H9 (cell line): ENCODE measurements around the gene UNC13D. TPM values are rescaled to one million over a fixed set of nuclear protein-coding genes. Genes with fewer than 3 reads are reported as not detected.

ENCODE experiments used
- DNase-seq: peaks from one replicate; pipeline ENCODE4 v3.0.0-alpha.2; 2017
- H2AFZ ChIP-seq: one replicate; pipeline ENCODE4 v1.6.1; 2013; ENCODE audit warnings: mild to moderate bottlenecking, low read length, control low read depth, moderate library complexity
- H2AK5ac ChIP-seq: 2 replicates; pipeline ENCODE4 v1.6.1; 2013; ENCODE audit warnings: low read length, control low read depth, mixed read lengths; ENCODE audit not compliant: insufficient read length
- H2BK120ac ChIP-seq: one replicate; pipeline ENCODE4 v1.6.1; 2013; ENCODE audit warnings: low read depth, mild to moderate bottlenecking, low read length, control low read depth, inconsistent platforms; ENCODE audit not compliant: poor library complexity, severe bottlenecking
- H2BK12ac ChIP-seq: 2 replicates; pipeline ENCODE4 v1.6.1; 2013; ENCODE audit warnings: low read length, control low read depth, mixed read lengths, low read depth; ENCODE audit not compliant: insufficient read length
- H2BK15ac ChIP-seq: 2 replicates; pipeline ENCODE4 v1.6.1; 2013; ENCODE audit warnings: low read depth, low read length, control low read depth
- H2BK20ac ChIP-seq: one replicate; pipeline ENCODE4 v1.6.1; 2013; ENCODE audit warnings: low read depth, mild to moderate bottlenecking, low read length, control low read depth, inconsistent platforms; ENCODE audit not compliant: poor library complexity, severe bottlenecking
- H2BK5ac ChIP-seq: 2 replicates; pipeline ENCODE4 v1.6.1; 2013; ENCODE audit warnings: low read length, control low read depth, mixed read lengths; ENCODE audit not compliant: insufficient read length
- H3K14ac ChIP-seq: 2 replicates; pipeline ENCODE4 v1.6.1; 2013; ENCODE audit warnings: low read length, control low read depth; ENCODE audit not compliant: insufficient read depth
- H3K18ac ChIP-seq: 2 replicates; pipeline ENCODE4 v1.6.1; 2013; ENCODE audit warnings: low read depth, mild to moderate bottlenecking, mixed read lengths, low read length, control low read depth; ENCODE audit not compliant: insufficient read length
- H3K23ac ChIP-seq: 2 replicates; pipeline ENCODE4 v1.6.1; 2013; ENCODE audit warnings: low read length, control low read depth, mixed read lengths, low read depth; ENCODE audit not compliant: insufficient read length
- H3K23me2 ChIP-seq: 2 replicates; pipeline ENCODE4 v1.6.1; 2013; ENCODE audit warnings: low read depth, mild to moderate bottlenecking, mixed read lengths, low read length, control low read depth; ENCODE audit not compliant: insufficient read length, poor library complexity, severe bottlenecking
- H3K27ac ChIP-seq: 2 replicates; pipeline ENCODE4 v1.5.1; 2013; ENCODE audit warnings: low read length, control low read depth, mixed read lengths, low read depth; ENCODE audit not compliant: insufficient read length
- H3K27me3 ChIP-seq: 2 replicates; pipeline ENCODE4 v1.6.1; 2013; ENCODE audit warnings: low read length, control low read depth, inconsistent platforms; ENCODE audit not compliant: insufficient read depth
- H3K4ac ChIP-seq: 2 replicates; pipeline ENCODE4 v1.6.1; 2013; ENCODE audit warnings: low read depth, mild to moderate bottlenecking, control low read depth, inconsistent platforms, low read length, moderate library complexity
- H3K4me1 ChIP-seq: 2 replicates; pipeline ENCODE4 v1.6.1; 2013; ENCODE audit warnings: low read length, control low read depth, inconsistent platforms; ENCODE audit not compliant: insufficient read depth
- H3K4me2 ChIP-seq: 2 replicates; pipeline ENCODE4 v1.6.1; 2013; ENCODE audit warnings: low read length, control low read depth, mixed read lengths; ENCODE audit not compliant: insufficient read length, insufficient read depth
- H3K56ac ChIP-seq: 2 replicates; pipeline ENCODE4 v1.6.1; 2013; ENCODE audit warnings: low read depth, mild to moderate bottlenecking, mixed read lengths, low read length, control low read depth; ENCODE audit not compliant: insufficient read length
- H3K79me1 ChIP-seq: 2 replicates; pipeline ENCODE4 v1.6.1; 2013; ENCODE audit warnings: low read depth, mild to moderate bottlenecking, moderate library complexity, low read length, control low read depth, inconsistent platforms; ENCODE audit not compliant: insufficient read depth, poor library complexity, severe bottlenecking
- H3K79me2 ChIP-seq: 2 replicates; pipeline ENCODE4 v1.6.1; 2013; ENCODE audit warnings: low read length, control low read depth, inconsistent platforms; ENCODE audit not compliant: insufficient read depth
- H3K9ac ChIP-seq: 2 replicates; pipeline ENCODE4 v1.6.1; 2013; ENCODE audit warnings: low read length, control low read depth, mixed read lengths; ENCODE audit not compliant: insufficient read length; ENCODE audit errors: extremely low read depth
- H3K9me3 ChIP-seq: one replicate; pipeline ENCODE4 v1.6.1; 2013; ENCODE audit warnings: low read depth, low read length, inconsistent platforms; ENCODE audit not compliant: control insufficient read depth
- H3T11ph ChIP-seq: one replicate; pipeline ENCODE4 v1.6.1; 2013; ENCODE audit warnings: mild to moderate bottlenecking, low read length, control low read depth, inconsistent platforms
- H4K20me1 ChIP-seq: one replicate; pipeline ENCODE4 v1.6.1; 2013; ENCODE audit not compliant: control insufficient read depth, insufficient read length, insufficient read depth
- H4K5ac ChIP-seq: 2 replicates; pipeline ENCODE4 v1.6.1; 2013; ENCODE audit warnings: low read depth, mild to moderate bottlenecking, mixed read lengths, low read length, control low read depth; ENCODE audit not compliant: insufficient read length
- H4K8ac ChIP-seq: replicated peaks from 2 replicates; pipeline ENCODE4 v1.6.1; 2013; ENCODE audit warnings: low read length, control low read depth, mixed read lengths, low read depth; ENCODE audit not compliant: insufficient read length
- H4K91ac ChIP-seq: 2 replicates; pipeline ENCODE4 v1.6.1; 2013; ENCODE audit warnings: low read depth, mild to moderate bottlenecking, moderate library complexity, mixed read lengths, low read length, control low read depth; ENCODE audit not compliant: insufficient read length
- H3K27ac Mint-ChIP-seq, 3 experiments: 2 replicates in 2 of 3; 3 replicates in 1 of 3; pipeline ENCODE4 v1.8.0; 2020 to 2021; ENCODE audit warnings: mixed read lengths in 3 of 3, mild to moderate bottlenecking in 1 of 3, moderate library complexity in 1 of 3
- H3K27me3 Mint-ChIP-seq: 2 replicates; pipeline ENCODE4 v1.8.0; 2021; ENCODE audit warnings: low read depth, mild to moderate bottlenecking, moderate library complexity, mixed read lengths
- H3K36me3 Mint-ChIP-seq, 3 experiments: 2 replicates in 2 of 3; 3 replicates in 1 of 3; pipeline ENCODE4 v1.8.0; 2020 to 2021; ENCODE audit warnings: low read depth in 3 of 3, mixed read lengths in 3 of 3; ENCODE audit not compliant: insufficient read depth in 1 of 3
- H3K4me1 Mint-ChIP-seq, 2 experiments: 2 replicates each; pipeline ENCODE4 v1.8.0; 2020; ENCODE audit warnings: mixed read lengths in 2 of 2
- H3K4me3 Mint-ChIP-seq, 2 experiments: 2 replicates in 1 of 2; 3 replicates in 1 of 2; pipeline ENCODE4 v1.8.0; 2020 to 2021; ENCODE audit warnings: mild to moderate bottlenecking in 2 of 2, mixed read lengths in 2 of 2, moderate library complexity in 1 of 2
- H3K9me3 Mint-ChIP-seq, 2 experiments: 2 replicates in 1 of 2; 3 replicates in 1 of 2; pipeline ENCODE4 v1.8.0; 2020; ENCODE audit warnings: mild to moderate bottlenecking in 2 of 2, mixed read lengths in 2 of 2, moderate library complexity in 1 of 2
- WGBS: extraction: QIAGEN DNeasy Blood & Tissue Kit; methylation state at CpG from one replicate; pipeline ENCODE4 v1.1.7; 2013; ENCODE audit warnings: missing lambda C conversion rate, low lambda C conversion rate, mixed read lengths; ENCODE audit not compliant: insufficient read length; ENCODE audit errors: extremely low coverage; 5-methylcytosine and 5-hydroxymethylcytosine counted together
- total RNA-seq: library from RNA; stranded (reverse); gene quantifications from 2 replicates; pipeline ENCODE4 v1.2.1, GENCODE V29; 2021
- TF ChIP-seq, protein P1 (sequence below): fragments of 200-600 bp; sonication (generic); conservative IDR thresholded peaks from 3 replicates; pipeline ENCODE4 v1.8.0; 2021; ENCODE audit warnings: antibody characterized with exemption, mild to moderate bottlenecking

The UNC13D gene
- total RNA-seq, 1 experiment from 2014 or later, result 6.3 TPM

DNA sequence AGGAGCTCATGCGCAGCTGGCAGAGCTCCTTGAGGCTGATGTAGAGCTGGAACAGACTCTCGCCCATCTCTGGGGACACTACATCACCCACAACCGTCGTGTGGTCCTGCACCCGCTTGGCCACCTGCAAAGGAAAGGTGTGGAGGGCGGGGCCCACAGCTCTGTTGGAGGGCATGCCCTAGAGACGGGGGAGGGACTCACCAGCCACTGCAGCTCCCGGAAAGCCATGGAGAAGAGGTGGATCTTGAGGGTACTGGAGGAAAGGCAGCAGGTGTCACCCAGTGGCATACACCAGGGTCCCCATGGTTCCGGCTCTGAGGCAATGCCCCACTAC, 8.6 kb downstream of the UNC13D start:
- Histone ChIP-seq H3K18ac (no peak overlapping the region), H2BK15ac (no peak overlapping the region), H2AK5ac (no peak overlapping the region), H3K27ac (no peak overlapping the region), H3K9me3 (no peaks in the 10 kb centered on the region), H3K4ac (no peak overlapping the region), H3K27me3 (no peaks in the 10 kb centered on the region), H3K79me2 (no peaks in the 10 kb centered on the region), H3K79me1 (no peaks in the 10 kb centered on the region), H4K5ac (no peak overlapping the region), H2BK120ac (no peak overlapping the region), H3K23me2 (no peaks in the 10 kb centered on the region), H3K23ac (no peak overlapping the region), H2BK5ac (no peak overlapping the region), H3K56ac (no peak overlapping the region), H4K8ac (no peak overlapping the region), H3K4me2 (no peak overlapping the region), H2AFZ (no peak overlapping the region), H3K4me1 (peaks cover 5% of the 10 kb centered on the region; the same call in 1 of the 2 replicates), H3K14ac (no peak overlapping the region), H2BK20ac (no peak overlapping the region), H4K20me1 (no peaks in the 10 kb centered on the region), H3K9ac (no peak overlapping the region), H4K91ac (no peak overlapping the region), H2BK12ac (no peak overlapping the region), H3T11ph (no peak overlapping the region)
- TF ChIP-seq, protein P1, sequence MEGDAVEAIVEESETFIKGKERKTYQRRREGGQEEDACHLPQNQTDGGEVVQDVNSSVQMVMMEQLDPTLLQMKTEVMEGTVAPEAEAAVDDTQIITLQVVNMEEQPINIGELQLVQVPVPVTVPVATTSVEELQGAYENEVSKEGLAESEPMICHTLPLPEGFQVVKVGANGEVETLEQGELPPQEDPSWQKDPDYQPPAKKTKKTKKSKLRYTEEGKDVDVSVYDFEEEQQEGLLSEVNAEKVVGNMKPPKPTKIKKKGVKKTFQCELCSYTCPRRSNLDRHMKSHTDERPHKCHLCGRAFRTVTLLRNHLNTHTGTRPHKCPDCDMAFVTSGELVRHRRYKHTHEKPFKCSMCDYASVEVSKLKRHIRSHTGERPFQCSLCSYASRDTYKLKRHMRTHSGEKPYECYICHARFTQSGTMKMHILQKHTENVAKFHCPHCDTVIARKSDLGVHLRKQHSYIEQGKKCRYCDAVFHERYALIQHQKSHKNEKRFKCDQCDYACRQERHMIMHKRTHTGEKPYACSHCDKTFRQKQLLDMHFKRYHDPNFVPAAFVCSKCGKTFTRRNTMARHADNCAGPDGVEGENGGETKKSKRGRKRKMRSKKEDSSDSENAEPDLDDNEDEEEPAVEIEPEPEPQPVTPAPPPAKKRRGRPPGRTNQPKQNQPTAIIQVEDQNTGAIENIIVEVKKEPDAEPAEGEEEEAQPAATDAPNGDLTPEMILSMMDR, result no peak
- WGBS, result no CpG with 5 or more reads among the region's 9 CpGs
- H3K27me3 Mint-ChIP-seq, result no peaks in the 10 kb centered on the region
- H3K4me1 Mint-ChIP-seq, result peaks cover 15 to 30% of the 10 kb centered on the region in 2 experiments
- DNase-seq, result no peak
- no peaks in the 10 kb centered on the region for H3K9me3 Mint-ChIP-seq
- H3K36me3 Mint-ChIP-seq, result no peaks in the 10 kb centered on the region
- H3K4me3 Mint-ChIP-seq, result no peak overlapping the region
- no peak overlapping the region for H3K27ac Mint-ChIP-seq
